Fibroblast of lung (primary cell): Measurements from ENCODE around the gene IL21R.

Source experiments
- CTCF ChIP-seq, 2 donors: IDR thresholded peaks in 1 of 2; conservative IDR thresholded peaks in 1 of 2; 1 replicate in 1 of 2; 2 replicates in 1 of 2; pipeline ENCODE4 v1.5.1; 2011 to 2012; ENCODE audit warnings: low read length in 2 of 2, control low read depth in 1 of 2, inconsistent platforms in 1 of 2, low read depth in 1 of 2, mild to moderate bottlenecking in 1 of 2
- EZH2 ChIP-seq: IDR thresholded peaks from 2 replicates; pipeline ENCODE4 v1.5.1; 2012; ENCODE audit warnings: low read length, control low read depth, mild to moderate bottlenecking; ENCODE audit errors: missing control alignments

GRCh38 chr16:27444470-27444869, 42.5 kb downstream of the IL21R start:
- TF ChIP-seq CTCF (conservative IDR thresholded peaks at IDR 0.05 in 1 of 2, IDR thresholded peaks at IDR 0.05 in 1 of 2; ENCODE audit: low read depth in 1 of 2, low read length in 2 of 2) (no peak), EZH2 (no peak)
